Posterior vena cava (tissue), 2 donors: Measurements from ENCODE around the gene CD55. TPM values are rescaled to one million over a fixed set of nuclear protein-coding genes. Genes with fewer than 3 reads are reported as not detected.

Experiments
- DNase-seq: peaks from one replicate; pipeline ENCODE4 v3.0.0-alpha.2; 2020; ENCODE audit warnings: low spot score
- intact Hi-C, 2 donors: fragments of 100-400 bp; cut with DNase I; formaldehyde crosslinking; loops; one replicate each; pipeline versions ENCODE4 v1.14.1 to v1.14.2; 2022 to 2023
- total RNA-seq, 2 donors: library from RNA; stranded (reverse); fragmentation: NEBNext Ultra II Directional; extraction: Animal tissue kit (Norgen Biotek cat#: 25700); gene quantifications; one replicate each; pipeline ENCODE4 v1.2.1, GENCODE V29; 2021
- donor health status: DM: yes; HTN: yes; CAD: no.
- donor health status: DM: yes; HTN: yes; CAD: no.

The CD55 gene
- total RNA-seq, 2 donors from 2014 or later: 52.7 to 53.2 TPM

DNA sequence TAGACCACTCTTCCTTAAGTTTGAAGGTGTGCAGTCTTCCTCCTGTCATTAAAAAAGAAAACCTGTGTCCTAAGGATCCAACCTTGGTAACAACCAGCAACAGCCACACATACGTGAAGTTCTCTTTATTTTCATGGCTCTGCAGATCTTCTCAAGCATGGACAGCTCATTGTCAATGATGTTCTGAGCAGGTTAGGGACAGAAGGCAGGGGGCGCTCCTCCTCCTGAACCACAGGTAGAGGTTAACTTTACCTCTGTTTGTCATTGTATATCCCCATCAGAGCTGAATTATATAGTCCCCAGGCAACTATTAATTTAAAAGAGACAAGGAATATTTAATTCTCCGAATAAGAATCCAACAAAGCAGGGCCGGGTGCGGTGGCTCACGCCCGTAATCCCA, 80.1 kb downstream of the CD55 start:
- intact Hi-C loops: no loop called here
- DNase-seq: no peak

DNA sequence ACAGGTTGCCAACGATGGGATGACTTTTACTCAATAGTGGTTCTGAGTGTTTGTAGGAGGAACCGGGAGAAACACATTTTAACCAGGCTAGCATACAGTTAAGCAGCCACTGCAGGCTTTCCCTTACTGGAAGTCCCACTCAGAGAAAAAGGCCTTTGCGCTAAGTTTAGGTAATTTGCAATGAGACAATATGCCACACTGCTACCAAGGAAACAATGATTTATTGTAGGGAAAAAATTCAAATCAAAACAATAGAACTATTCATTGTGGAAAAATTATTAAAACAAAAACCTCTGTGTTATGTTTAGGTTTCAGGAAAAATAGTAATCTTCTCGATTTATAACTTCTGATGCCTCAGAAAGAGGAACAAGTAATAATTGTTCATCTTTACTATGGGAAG, 81.3 kb downstream of the CD55 start:
- no peak for DNase-seq
- intact Hi-C loops: no loop called here

GRCh38 chr1:207404849-207405525, 83.5 kb downstream of the CD55 start:
- intact Hi-C loops: loop anchor here in 1 of 2 donors (5.0 kb wide), 1 partner anchor 318 kb away; the partner anchor contains the start of gene C4BPB
- no peak for DNase-seq

- intact Hi-C loops: loop anchor here in 1 of 2 donors (5.0 kb wide), 1 partner anchor 319 kb away; the partner anchor contains the start of gene C4BPB
- DNase-seq: no peak
These were observed 84.3 kb downstream of the CD55 start for GRCh38 chr1:207405814-207406213.

DNA sequence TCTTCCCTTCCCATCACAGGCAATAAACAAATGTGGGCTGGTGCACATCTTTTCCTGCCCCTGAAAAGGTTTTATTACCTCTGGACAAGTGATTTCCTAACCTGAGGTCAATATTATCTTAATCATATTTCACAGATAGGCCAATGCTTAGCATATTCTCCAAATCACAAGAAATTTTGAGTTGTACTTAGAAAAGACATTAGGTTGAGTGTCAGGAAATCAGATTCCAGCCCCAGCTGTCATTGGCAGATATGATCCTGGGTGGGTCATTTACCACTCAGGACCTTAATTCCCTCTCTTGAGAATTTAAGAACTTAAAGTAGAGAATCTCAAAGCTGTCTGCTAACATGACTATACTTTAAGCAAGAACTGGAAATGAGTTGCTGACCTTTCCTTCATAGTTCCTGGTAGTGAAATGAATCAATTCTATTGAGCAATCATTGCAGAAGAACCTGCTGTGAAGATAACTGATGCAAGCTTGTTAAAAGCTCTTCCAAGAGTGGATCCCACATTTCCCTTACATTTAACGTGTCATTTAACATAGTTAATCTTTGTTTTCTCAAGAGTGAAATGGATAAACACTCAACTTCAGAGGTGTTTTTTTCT, 86.3 kb downstream of the CD55 start:
- no peak for DNase-seq
- intact Hi-C loops: loop anchor here in 1 of 2 donors (5.0 kb wide), 1 partner anchor 320 kb away; the partner anchor contains the start of gene C4BPB

Other genes with a start within 250 kb of the CD55 start
- 1 to 10 TPM in 1 of 2 donors, under 1 TPM in 1; 0.43 to 3.3 TPM for gene C4BPB, start 232.8 kb upstream of the CD55 start, total RNA-seq
- under 1 TPM in 1 of 2 donors, not detected in 1; 0.37 TPM for gene C4BPA, start 217.4 kb upstream of the CD55 start, total RNA-seq
- gene CR2, start 132.7 kb downstream of the CD55 start, total RNA-seq: 1 to 10 TPM in 1 of 2 donors, under 1 TPM in 1; 0.19 to 1.1 TPM
- gene CR1, start 174.5 kb downstream of the CD55 start, total RNA-seq: 10 to 100 TPM in 1 of 2 donors, 1 to 10 TPM in 1; 6.3 to 23.0 TPM